Thyroid gland (tissue), 4 donors: ENCODE measurements around the gene PRKCA. TPM values are rescaled to one million over a fixed set of nuclear protein-coding genes. Genes with fewer than 3 reads are reported as not detected.

ENCODE experiments used
- DNase-seq, 2 donors: peaks; one replicate each; pipeline ENCODE4 v3.0.0-alpha.2; 2019
- H3K27ac ChIP-seq, 3 donors: fragments of 200-600 bp; sonication (generic); 1 replicate in 2 of 3; 2 replicates in 1 of 3; pipeline ENCODE4 v1.5.1; 2016 to 2019; ENCODE audit warnings: mild to moderate bottlenecking in 1 of 3, moderate library complexity in 1 of 3
- H3K27me3 ChIP-seq: fragments of 200-600 bp; sonication (generic); one replicate; pipeline ENCODE4 v1.5.1; 2019
- H3K36me3 ChIP-seq, 2 donors: fragments of 200-600 bp; sonication (generic); one replicate each; pipeline ENCODE4 v1.5.1; 2016 to 2019
- H3K4me1 ChIP-seq, 2 donors: fragments of 200-600 bp; sonication (generic); one replicate each; pipeline ENCODE4 v1.5.1; 2017 to 2019
- H3K4me3 ChIP-seq, 3 donors: fragments of 200-600 bp; sonication (generic); replicated peaks in 1 of 3; 1 replicate in 2 of 3; 2 replicates in 1 of 3; pipeline ENCODE4 v1.5.1; 2016; ENCODE audit warnings: mild to moderate bottlenecking in 1 of 3
- H3K9me3 ChIP-seq: fragments of 200-600 bp; sonication (generic); one replicate; pipeline ENCODE4 v1.5.1; 2017
- CTCF ChIP-seq, 6 experiments: fragments of 200-600 bp in 3 of 6; fragments of 450-650 bp in 3 of 6; sonication (generic) in 3 of 6; IDR thresholded peaks; one replicate each; pipeline ENCODE4 v1.5.1; 2016 to 2019; ENCODE audit warnings: antibody characterized with exemption in 6 of 6, mild to moderate bottlenecking in 2 of 6, inconsistent platforms in 1 of 6, moderate library complexity in 1 of 6
- POLR2A ChIP-seq, 2 donors: fragments of 450-650 bp; IDR thresholded peaks; one replicate each; pipeline ENCODE4 v1.6.1; 2017; ENCODE audit warnings: antibody characterized with exemption in 2 of 2, mild to moderate bottlenecking in 2 of 2, moderate library complexity in 1 of 2
- WGBS, 2 donors: methylation state at CpG; one replicate each; pipeline ENCODE4 v1.1.5; 2017; 5-methylcytosine and 5-hydroxymethylcytosine counted together
- intact Hi-C: fragments of 100-400 bp; cut with DNase I; formaldehyde crosslinking; loops from one replicate; pipeline ENCODE4 v1.15.1; 2023
- total RNA-seq, 4 donors: library from RNA; depleted of rRNA; stranded (reverse); fragments of >200 nt; gene quantifications; one replicate each; pipeline ENCODE4 v1.2.3, GENCODE V29; 2016

The PRKCA gene
- total RNA-seq, 4 donors from 2014 or later, result 6.7 to 24.2 (median 15.3) TPM

GRCh38 chr17:66304304-66305174 lies 2.1 kb downstream of the PRKCA start:
- peak overlapping the region in 1 of 3 donors; percentile 11 for H3K4me3 ChIP-seq
- H3K36me3 ChIP-seq, result no peaks in the 10 kb centered on the region
- WGBS, 2 donors, result 77 to 78% methylated on average over 14 of the region's 14 CpGs
- H3K4me1 ChIP-seq, result peaks cover 24 to 27% of the 10 kb centered on the region in 2 donors
- no peak for DNase-seq
- peak overlapping the region in 2 of 3 donors; percentile 4 to 68 for H3K27ac ChIP-seq
- intact Hi-C loops, result no loop called here
- H3K9me3 ChIP-seq, result no peaks in the 10 kb centered on the region
- TF ChIP-seq POLR2A (IDR thresholded peaks at IDR 0.05), result no peak
- TF ChIP-seq CTCF (IDR thresholded peaks at IDR 0.05), result no peak
- no peaks in the 10 kb centered on the region for H3K27me3 ChIP-seq

- TF ChIP-seq CTCF (IDR thresholded peaks at IDR 0.05) (no peak), POLR2A (IDR thresholded peaks at IDR 0.05) (no peak)
- Histone ChIP-seq H3K4me3 (no peak overlapping the region), H3K27ac (peak overlapping the region in 1 of 3 donors; percentile 27), H3K36me3 (no peaks in the 10 kb centered on the region), H3K4me1 (peaks cover 30 to 36% of the 10 kb centered on the region in 2 donors), H3K9me3 (no peaks in the 10 kb centered on the region), H3K27me3 (no peaks in the 10 kb centered on the region)
- WGBS, 2 donors, result 77 to 79% methylated on average over 5 of the region's 5 CpGs
- intact Hi-C loops, result no loop called here
- no peak for DNase-seq
Observed at GRCh38 chr17:66306446-66306845, 4.0 kb downstream of the PRKCA start.

GRCh38 chr17:66307257-66307656 lies 4.8 kb downstream of the PRKCA start:
- WGBS, 2 donors, result 86 to 95% methylated on average over 2 of the region's 2 CpGs
- H3K27ac ChIP-seq, result no peak overlapping the region
- intact Hi-C loops, result no loop called here
- H3K4me3 ChIP-seq, result no peak overlapping the region
- no peak for DNase-seq
- TF ChIP-seq CTCF (IDR thresholded peaks at IDR 0.05), result no peak
- H3K9me3 ChIP-seq, result no peaks in the 10 kb centered on the region
- peaks cover 30 to 36% of the 10 kb centered on the region in 2 donors for H3K4me1 ChIP-seq
- H3K27me3 ChIP-seq, result no peaks in the 10 kb centered on the region
- no peaks in the 10 kb centered on the region for H3K36me3 ChIP-seq

GRCh38 chr17:66308856-66309255 lies 6.4 kb downstream of the PRKCA start:
- Histone ChIP-seq H3K4me3 (no peak overlapping the region), H3K27me3 (no peaks in the 10 kb centered on the region), H3K27ac (peak overlapping the region in 2 of 3 donors; percentile 11 to 66), H3K4me1 (peaks cover 26 to 32% of the 10 kb centered on the region in 2 donors), H3K9me3 (no peaks in the 10 kb centered on the region), H3K36me3 (no peaks in the 10 kb centered on the region)
- 70 to 77% methylated on average over 2 of the region's 2 CpGs for WGBS, 2 donors
- no peak for DNase-seq
- TF ChIP-seq CTCF (IDR thresholded peaks at IDR 0.05) (no peak), POLR2A (IDR thresholded peaks at IDR 0.05) (no peak)
- intact Hi-C loops, result no loop called here

GRCh38 chr17:66309793-66310192 lies 7.4 kb downstream of the PRKCA start:
- peak in 1 of 2 donors; percentile 43 for TF ChIP-seq POLR2A (IDR thresholded peaks at IDR 0.05)
- no peak for TF ChIP-seq CTCF (IDR thresholded peaks at IDR 0.05)
- Histone ChIP-seq H3K36me3 (no peaks in the 10 kb centered on the region), H3K9me3 (no peaks in the 10 kb centered on the region), H3K27me3 (no peaks in the 10 kb centered on the region), H3K4me3 (no peak overlapping the region), H3K4me1 (peaks cover 18 to 23% of the 10 kb centered on the region in 2 donors), H3K27ac (peak overlapping the region; percentile 47 to 66 (median 57))
- DNase-seq, result peak; percentile 65 to 66
- 23 to 28% methylated on average over 4 of the region's 4 CpGs for WGBS, 2 donors
- intact Hi-C loops, result no loop called here
